ENCODE measurements around the gene MFSD1. TPM values are rescaled to one million over a fixed set of nuclear protein-coding genes. Genes with fewer than 3 reads are reported as not detected.
A peak's percentile ranks its signal among the peaks of the same experiment; 100 is the strongest.

MFSD1 gene, protein sequence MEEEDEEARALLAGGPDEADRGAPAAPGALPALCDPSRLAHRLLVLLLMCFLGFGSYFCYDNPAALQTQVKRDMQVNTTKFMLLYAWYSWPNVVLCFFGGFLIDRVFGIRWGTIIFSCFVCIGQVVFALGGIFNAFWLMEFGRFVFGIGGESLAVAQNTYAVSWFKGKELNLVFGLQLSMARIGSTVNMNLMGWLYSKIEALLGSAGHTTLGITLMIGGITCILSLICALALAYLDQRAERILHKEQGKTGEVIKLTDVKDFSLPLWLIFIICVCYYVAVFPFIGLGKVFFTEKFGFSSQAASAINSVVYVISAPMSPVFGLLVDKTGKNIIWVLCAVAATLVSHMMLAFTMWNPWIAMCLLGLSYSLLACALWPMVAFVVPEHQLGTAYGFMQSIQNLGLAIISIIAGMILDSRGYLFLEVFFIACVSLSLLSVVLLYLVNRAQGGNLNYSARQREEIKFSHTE
- total RNA-seq, result 100 to 1,000 TPM in 2 of 5 donors, 10 to 100 TPM in 3; 23.9 to 187 (median 44.8) TPM
- polyA plus RNA-seq, result 10 to 100 TPM; 22.3 to 28.3 (median 22.7) TPM
- long read RNA-seq, donor 1, transcript MFSD1-203 (16 exons, 2,423 nt), result major isoform, 9 of 10 reads
- long read RNA-seq, donor 1, partial matches to known transcripts, result 0 of 10 reads
- long read RNA-seq, donor 1, other reads (novel, unspliced or antisense), result 0 of 10 reads
- long read RNA-seq, donor 2, transcript MFSD1-203 (16 exons, 2,423 nt), result major isoform, 7 of 8 reads
- long read RNA-seq, donor 2, partial matches to known transcripts, result 0 of 8 reads
- long read RNA-seq, donor 2, other reads (novel, unspliced or antisense), result 0 of 8 reads
- long read RNA-seq, donor 3, transcript MFSD1-203 (16 exons, 2,423 nt), result major isoform, 7 of 8 reads
- long read RNA-seq, donor 3, partial matches to known transcripts, result 0 of 8 reads
- long read RNA-seq, donor 3, other reads (novel, unspliced or antisense), result 0 of 8 reads
- long read RNA-seq, donor 4, partial matches to known transcripts, result 0 of 1 reads
- long read RNA-seq, donor 4, other reads (novel, unspliced or antisense), result 0 of 1 reads
- long read RNA-seq, donor 5, transcript MFSD1-203 (16 exons, 2,423 nt), result major isoform, 10 of 11 reads
- long read RNA-seq, donor 5, partial matches to known transcripts, result 0 of 11 reads
- long read RNA-seq, donor 5, other reads (novel, unspliced or antisense), result 0 of 11 reads
- long read RNA-seq, donor 6, result 0 reads
- long read RNA-seq, donor 7, transcript MFSD1-203 (16 exons, 2,423 nt), result major isoform, 12 of 13 reads
- long read RNA-seq, donor 7, partial matches to known transcripts, result 0 of 13 reads
- long read RNA-seq, donor 7, other reads (novel, unspliced or antisense), result 0 of 13 reads
- long read RNA-seq, donor 8, transcript MFSD1-203 (16 exons, 2,423 nt), result major isoform, 7 of 15 reads
- long read RNA-seq, donor 8, partial matches to known transcripts, result 5 of 15 reads
- long read RNA-seq, donor 8, other reads (novel, unspliced or antisense), result 0 of 15 reads
- long read RNA-seq, donor 9, partial matches to known transcripts, result 22 of 26 reads
- long read RNA-seq, donor 9, other reads (novel, unspliced or antisense), result 0 of 26 reads
- long read RNA-seq, donor 10, partial matches to known transcripts, result 0 of 6 reads
- long read RNA-seq, donor 10, other reads (novel, unspliced or antisense), result 0 of 6 reads

DNA sequence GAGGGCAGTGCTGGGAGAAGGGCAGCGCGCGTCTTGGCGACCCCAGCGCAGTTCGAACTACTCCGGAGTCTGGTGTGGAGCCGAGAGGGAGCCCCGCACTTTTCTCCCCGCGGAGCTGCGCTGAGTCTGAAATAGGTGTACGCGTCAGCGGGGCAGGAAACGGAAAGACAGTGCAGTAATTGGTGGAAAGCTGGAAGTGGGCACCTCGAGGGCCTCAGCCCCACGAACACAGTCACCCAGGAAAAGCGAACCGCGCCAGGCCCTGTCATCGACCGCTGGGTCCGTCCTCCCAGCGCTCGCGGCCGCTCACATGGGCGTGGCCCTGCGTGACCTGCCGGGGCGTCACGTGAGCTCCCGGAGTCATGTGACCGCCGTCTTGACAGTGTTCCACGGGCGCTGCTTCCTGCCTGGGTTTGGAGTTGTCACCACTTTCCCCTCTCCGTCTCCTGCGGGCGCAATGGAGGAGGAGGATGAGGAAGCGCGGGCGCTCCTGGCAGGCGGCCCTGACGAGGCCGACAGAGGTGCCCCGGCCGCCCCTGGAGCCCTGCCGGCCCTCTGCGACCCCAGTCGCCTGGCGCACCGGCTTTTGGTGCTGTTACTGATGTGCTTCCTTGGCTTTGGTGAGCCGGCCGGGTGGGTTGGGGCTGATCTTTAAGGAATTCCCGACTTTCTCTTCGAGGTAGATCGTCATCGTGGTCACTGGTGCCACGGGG lies at the start of gene MFSD1:
MFSD1 (plus strand) TSS at position 359 of the 713 bp plus-strand sequence; CDS start at position 458, 99 bp downstream.
- H3K9me3 ChIP-seq, result no peaks in the 10 kb centered on the region
- DNase-seq, result peak; percentile 95 to 98
- peaks cover 5 to 49% (median 27%) of the 10 kb centered on the region in 4 donors for H3K4me1 ChIP-seq
- H3K27ac ChIP-seq, result peak within 1 kb of the TSS; percentile 79 to 90 (median 85)
- peak within 1 kb of the TSS; percentile 78 to 90 (median 88) for H3K4me3 ChIP-seq
- no peaks in the 10 kb centered on the region for H3K27me3 ChIP-seq
- H3K36me3 ChIP-seq, result peaks cover 0 to 18% (median 12%) of the 10 kb centered on the region in 4 donors
- intact Hi-C loops (cut with DNase I; ENCODE audit: low total_unique reads), result no loop called here
- TF ChIP-seq POLR2AphosphoS5 (IDR thresholded peaks at IDR 0.05) (peak; percentile 89 to 98 (median 94)), POLR2A (IDR thresholded peaks at IDR 0.05) (peak in 1 of 4 donors; percentile 37)
- TF ChIP-seq, protein P1, sequence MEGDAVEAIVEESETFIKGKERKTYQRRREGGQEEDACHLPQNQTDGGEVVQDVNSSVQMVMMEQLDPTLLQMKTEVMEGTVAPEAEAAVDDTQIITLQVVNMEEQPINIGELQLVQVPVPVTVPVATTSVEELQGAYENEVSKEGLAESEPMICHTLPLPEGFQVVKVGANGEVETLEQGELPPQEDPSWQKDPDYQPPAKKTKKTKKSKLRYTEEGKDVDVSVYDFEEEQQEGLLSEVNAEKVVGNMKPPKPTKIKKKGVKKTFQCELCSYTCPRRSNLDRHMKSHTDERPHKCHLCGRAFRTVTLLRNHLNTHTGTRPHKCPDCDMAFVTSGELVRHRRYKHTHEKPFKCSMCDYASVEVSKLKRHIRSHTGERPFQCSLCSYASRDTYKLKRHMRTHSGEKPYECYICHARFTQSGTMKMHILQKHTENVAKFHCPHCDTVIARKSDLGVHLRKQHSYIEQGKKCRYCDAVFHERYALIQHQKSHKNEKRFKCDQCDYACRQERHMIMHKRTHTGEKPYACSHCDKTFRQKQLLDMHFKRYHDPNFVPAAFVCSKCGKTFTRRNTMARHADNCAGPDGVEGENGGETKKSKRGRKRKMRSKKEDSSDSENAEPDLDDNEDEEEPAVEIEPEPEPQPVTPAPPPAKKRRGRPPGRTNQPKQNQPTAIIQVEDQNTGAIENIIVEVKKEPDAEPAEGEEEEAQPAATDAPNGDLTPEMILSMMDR (IDR thresholded peaks at IDR 0.05), result no peak
- 0 to 1% (median 1%) methylated on average over 38 to 61 of the region's 61 CpGs for WGBS, 5 donors

DNA sequence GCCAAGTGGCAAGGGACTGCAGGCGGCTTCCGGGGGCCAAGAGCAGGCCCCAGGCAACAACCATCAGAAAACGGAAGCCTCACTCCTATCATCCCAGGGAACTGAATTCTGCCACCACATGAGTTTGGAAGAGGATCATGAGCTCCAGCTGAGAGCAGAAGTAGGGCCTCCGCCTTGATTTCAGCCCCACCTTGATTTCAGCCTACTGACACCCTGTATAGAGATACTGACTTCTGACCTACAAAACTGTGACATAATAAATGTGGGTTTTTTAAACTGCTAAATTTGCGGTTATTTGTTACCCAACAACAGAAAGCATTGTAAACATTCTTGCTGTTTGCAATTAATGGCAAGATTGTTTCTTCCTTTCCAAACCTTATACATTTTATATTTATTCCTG lies 48.0 kb upstream of the MFSD1 start:
- Histone ChIP-seq H3K27me3 (no peaks in the 10 kb centered on the region), H3K36me3 (peaks cover 0 to 11% (median 0%) of the 10 kb centered on the region in 4 donors), H3K27ac (no peak overlapping the region), H3K9me3 (no peaks in the 10 kb centered on the region), H3K4me1 (no peaks in the 10 kb centered on the region), H3K4me3 (no peak overlapping the region)
- WGBS, 5 donors, result 88 to 95% (median 92%) methylated on average over 5 of the region's 5 CpGs
- no peak for DNase-seq
- TF ChIP-seq POLR2A (IDR thresholded peaks at IDR 0.05) (no peak), EP300 (IDR thresholded peaks at IDR 0.05) (no peak), POLR2AphosphoS5 (IDR thresholded peaks at IDR 0.05) (no peak)
- TF ChIP-seq, protein P1 (IDR thresholded peaks at IDR 0.05), result no peak
- intact Hi-C loops (cut with DNase I; ENCODE audit: low total_unique reads), result no loop called here

DNA sequence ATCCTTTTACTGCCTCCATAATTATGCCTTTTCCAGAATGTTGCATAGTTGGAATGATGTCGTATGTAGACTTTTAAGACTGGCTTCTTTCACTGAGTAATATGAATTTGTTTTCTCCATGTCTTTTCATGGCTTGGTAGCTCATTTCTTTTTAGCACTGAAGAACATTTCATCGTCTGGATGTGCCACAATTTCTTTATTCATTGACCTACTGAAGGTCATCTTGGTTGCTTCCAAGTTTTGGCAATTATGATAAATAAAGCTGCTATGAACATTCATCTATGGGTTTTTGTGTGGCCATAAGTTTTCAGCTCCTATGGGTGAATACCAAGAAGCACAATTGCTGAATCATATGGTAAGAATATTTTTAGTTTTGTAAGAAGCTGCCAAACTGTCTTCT lies 46.4 kb upstream of the MFSD1 start:
- WGBS, 5 donors, result 70 to 85% (median 78%) methylated on average over 2 of the region's 2 CpGs
- no peaks in the 10 kb centered on the region for H3K27me3 ChIP-seq
- DNase-seq, result no peak
- intact Hi-C loops (cut with DNase I; ENCODE audit: low total_unique reads), result no loop called here
- no peaks in the 10 kb centered on the region for H3K9me3 ChIP-seq
- H3K4me3 ChIP-seq, result no peak overlapping the region
- H3K4me1 ChIP-seq, result no peaks in the 10 kb centered on the region
- no peak overlapping the region for H3K27ac ChIP-seq
- TF ChIP-seq, protein P1 (IDR thresholded peaks at IDR 0.05), result no peak
- TF ChIP-seq EP300 (IDR thresholded peaks at IDR 0.05), result no peak
- TF ChIP-seq POLR2A (IDR thresholded peaks at IDR 0.05), result no peak
- no peak for TF ChIP-seq POLR2AphosphoS5 (IDR thresholded peaks at IDR 0.05)
- H3K36me3 ChIP-seq, result no peaks in the 10 kb centered on the region
